Kasumi-1 (cell line): ENCODE measurements around the gene EMID1.

Source experiments
- DNase-seq, 2 experiments: peaks; one replicate each; lab custom pipeline; 2025; lab: John Stamatoyannopoulos, UW

The EMID1 gene

DNA sequence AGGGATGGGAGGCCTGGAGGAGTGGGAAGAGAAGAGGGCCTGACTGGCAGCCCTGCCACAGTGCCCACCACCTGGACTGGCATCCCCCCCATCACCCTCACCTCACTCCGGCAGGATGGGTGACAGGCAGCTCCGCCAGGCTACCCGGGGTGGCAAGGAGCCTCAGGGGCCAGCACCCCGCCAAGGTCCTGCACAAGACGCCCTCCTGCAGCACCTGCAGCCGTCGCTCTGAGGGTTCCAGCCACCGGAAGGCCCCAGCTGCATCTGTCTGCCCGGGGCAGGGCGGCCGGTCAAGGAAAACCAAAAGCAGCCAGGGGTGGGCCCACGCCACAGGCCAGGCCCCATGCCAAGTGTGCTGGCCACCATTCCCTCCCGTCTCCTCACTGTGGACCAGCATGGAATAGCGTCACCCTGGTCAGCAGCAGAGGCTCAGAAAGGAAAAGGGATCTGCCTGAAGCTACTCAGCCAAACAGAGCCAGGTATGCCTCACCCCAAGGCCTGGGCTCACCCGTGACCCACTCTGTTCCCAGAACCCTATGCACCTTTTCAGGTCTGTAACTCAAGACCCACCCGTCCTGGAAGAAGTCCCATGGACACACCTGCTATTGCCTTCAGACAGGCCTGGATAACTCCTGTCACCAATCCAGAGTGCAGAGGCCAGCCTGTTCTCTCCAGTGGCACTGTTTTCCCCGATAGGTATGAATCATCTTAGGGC lies 55.1 kb downstream of the EMID1 start:
- no peak for DNase-seq

DNA sequence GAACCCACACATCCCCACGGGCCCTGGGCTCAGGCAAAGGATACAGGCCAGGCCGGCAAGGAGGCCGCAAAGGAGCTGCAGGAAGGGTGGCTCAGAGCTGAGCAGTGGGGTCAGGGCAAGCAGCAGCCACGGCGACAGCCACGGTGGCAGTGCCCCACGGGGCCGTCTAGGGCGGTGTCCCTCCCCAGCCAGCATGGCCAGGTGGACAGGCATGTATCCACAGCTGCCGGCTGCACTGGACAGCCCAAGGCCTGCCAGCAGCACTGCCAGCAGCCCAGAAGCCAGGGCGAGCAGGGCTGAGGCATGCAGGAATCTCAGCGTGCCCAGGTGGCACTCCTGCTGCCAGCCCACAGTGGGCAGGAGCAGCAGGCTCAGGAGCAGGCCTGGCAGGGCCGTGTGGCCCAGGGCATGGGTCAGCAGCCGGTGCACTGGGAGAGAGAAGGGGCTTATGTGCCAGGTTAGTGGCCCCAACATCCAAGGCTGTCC lies 58.1 kb downstream of the EMID1 start:
- no peak for DNase-seq

DNA sequence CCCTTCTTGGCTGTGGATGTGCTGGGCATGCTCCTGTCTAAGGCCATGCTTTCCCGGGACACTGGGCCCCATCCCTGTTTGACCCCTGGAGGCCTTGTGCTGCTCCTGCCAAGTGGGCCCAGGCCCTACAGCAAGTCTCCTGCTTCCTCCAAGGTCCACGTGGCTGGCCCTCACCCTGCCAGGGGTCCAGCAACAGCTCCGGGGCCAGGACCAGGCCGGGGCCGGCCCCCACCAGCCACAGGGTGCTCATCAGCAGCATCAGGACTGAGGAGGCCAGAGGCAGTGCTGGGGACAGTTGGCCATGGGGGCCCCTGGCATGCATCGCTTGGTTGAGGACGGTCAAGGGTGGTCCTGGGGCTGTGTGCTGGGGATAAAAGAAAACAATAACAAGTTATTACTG lies 59.6 kb downstream of the EMID1 start:
- DNase-seq: no peak

DNA sequence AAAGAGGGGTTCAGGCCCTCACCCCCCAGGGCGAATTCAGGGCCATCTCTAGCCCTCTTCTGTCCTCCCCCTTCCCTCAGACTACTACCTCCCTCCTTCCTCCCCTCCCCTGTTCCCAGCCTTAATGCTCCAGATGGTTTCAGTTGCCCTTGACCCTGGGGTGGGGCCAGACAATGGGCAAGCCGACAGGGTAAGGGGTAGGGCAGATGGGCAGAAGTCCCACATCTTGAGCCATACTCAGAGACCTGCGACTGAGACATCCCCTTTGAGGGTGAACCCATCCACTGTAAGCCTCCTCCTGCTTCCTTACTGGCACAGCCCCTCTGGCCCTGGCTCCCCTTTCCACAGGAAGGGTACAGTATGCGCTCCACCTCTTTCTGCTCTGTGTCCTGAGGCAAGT lies 60.2 kb downstream of the EMID1 start:
- DNase-seq: no peak

DNA sequence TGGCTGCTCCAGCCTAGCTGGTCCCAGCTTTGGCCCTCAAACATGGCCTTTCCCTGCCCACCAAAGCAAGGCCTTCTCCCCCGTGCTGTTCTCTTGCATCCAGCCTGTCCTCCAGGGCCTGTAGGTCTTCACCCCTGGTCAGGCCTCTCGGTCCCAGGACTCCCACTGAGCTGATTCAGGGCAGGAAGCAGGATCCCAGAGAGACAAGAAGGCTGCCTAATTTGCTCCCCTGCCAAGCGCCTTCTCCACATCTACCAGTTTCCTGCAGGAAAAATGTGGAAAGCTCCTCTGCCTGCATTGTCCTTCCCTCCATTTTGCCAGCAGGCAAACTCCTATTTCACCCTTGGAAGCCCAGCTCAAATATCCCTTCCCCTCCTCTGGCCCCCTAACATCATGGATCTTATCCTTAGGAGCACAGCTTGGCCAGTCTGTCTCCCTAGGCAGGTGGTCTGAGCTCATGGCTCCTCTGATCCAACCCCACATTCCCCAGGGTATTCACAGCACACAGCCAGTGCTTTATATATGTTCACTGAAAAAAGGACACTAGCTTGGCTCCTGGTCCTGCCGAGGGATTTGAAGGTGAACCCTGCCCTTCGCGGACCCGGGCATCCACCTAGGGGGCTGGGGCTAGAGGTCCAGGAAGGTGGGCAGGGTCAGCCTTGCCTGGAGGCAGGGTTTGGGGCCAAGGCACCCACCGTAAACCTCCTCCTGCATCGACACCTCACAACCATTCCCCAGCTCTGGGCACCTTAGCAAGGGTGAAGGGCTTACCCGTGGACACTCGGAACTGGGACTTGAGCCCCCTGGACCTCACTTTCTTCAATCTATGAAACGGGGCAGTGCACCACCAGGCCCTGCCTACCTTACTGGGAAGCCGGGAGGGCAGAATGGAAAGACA lies 61.1 kb downstream of the EMID1 start:
- peak in 1 of 2 experiments; percentile 10 for DNase-seq

DNA sequence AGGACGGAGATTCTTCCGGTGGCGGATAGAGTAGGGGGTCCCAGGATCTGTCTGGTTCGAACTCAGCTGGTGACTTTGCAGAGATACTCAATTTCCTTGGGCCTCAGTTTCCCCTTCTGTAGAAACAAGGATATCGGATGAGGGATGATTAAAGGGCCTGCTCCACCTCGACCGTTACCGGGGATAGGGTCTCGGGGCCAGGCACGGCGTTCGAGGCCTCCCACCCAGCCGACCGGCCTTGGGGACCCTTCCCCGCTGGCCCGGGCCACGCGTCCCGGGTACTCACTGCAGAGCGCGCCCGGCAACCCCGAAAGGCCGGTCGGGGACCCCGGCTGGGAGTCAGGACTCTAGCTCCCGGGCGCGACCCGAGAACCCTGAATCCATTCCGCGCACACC lies 61.8 kb downstream of the EMID1 start:
- no peak for DNase-seq

DNA sequence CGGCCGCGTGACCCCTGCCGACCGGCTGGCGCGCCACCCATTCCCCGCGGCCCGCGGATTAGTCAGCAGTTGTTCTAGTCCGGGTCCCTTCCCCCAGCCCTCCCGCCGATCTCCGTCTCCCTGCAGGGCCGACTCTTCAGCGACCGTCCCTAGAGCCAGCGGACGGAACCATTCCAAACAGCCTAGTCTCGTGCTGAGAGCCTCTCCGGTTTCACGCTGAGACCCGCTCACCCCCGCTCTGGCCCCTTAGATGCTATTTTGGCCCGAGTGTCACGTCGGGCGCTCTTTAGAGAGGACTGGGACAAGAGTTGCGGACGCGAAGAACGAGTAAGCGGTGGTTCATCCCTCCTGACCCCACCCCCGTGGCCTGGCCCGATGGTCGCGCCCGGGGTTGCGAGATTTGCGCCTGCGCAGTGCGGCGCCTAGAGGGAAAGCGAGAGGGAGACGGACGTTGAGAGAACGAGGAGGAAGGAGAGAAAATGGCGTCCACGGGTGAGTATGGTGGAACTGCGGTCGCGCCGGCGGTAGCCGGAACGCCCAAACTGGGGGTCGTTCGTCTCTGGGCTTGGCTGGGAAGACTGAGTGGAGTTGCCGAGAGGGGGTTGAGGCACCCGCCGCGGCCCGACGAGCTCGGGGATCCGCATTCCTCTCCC lies 62.3 kb downstream of the EMID1 start, which contains the start of the genes EWSR1 and RHBDD3:
Gene EWSR1 (plus strand): TSS at position 411 of the 653 bp plus-strand sequence. CDS start 69 bp downstream, at position 480.
Gene RHBDD3 (minus strand): TSS at position 124 of the 653 bp plus-strand sequence. CDS start 2,355 bp downstream, outside the sequence.
- peak; percentile 92 to 94 for DNase-seq

DNA sequence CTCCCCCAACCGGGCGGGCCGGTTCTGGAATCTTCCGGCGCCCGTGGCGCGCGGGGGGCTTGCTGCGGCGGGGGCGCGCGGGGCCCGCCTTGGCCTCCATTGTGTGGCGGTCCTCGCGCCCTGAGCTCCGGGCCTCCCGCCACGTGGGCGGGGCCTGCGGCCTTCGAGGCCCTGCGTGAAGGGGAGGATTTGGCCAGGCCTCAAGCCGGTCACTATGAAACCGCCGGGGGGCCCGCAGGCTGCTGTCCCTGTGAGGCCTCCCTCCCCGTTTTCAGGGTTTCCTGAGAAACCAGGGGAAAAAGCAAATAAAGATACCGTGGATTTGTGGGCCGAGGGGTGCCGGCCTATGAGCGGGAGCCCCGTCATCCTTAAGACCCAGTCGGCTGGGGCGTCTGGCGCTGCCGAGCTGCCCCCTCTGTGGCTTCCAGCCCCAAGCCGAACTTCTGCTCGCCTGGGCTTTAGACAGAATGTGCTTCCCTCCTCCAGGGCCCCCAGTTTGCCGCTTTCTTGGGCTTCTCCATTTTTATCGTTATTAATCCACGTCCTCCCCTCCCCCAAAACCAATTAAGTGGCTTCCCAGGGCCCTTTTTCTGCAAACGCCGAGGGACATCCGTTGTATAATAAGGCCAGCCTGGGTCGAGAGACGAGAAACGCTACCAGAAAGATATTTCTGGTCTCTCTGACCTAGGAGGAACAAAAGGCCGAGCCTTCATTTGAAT lies 63.0 kb downstream of the EMID1 start:
- DNase-seq: no peak

DNA sequence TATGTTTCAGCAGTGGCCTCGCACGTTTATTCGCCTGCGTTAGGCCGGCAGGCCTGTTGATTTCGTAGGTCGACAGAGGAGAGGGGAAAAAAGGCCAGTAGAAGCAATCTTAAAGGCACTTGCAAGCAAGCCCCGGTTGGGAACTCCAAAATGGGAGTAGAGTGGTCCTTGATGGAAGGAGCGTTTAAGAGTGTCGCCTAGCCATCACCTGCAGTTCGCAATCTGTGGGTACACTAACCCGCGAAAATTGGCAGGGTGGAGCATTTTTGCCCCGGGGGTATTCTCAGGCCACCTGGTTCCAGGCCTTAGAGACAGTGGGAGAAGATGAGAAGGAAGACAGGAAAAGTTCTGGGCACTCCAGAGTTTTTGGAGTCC lies 63.5 kb downstream of the EMID1 start:
- DNase-seq: no peak

DNA sequence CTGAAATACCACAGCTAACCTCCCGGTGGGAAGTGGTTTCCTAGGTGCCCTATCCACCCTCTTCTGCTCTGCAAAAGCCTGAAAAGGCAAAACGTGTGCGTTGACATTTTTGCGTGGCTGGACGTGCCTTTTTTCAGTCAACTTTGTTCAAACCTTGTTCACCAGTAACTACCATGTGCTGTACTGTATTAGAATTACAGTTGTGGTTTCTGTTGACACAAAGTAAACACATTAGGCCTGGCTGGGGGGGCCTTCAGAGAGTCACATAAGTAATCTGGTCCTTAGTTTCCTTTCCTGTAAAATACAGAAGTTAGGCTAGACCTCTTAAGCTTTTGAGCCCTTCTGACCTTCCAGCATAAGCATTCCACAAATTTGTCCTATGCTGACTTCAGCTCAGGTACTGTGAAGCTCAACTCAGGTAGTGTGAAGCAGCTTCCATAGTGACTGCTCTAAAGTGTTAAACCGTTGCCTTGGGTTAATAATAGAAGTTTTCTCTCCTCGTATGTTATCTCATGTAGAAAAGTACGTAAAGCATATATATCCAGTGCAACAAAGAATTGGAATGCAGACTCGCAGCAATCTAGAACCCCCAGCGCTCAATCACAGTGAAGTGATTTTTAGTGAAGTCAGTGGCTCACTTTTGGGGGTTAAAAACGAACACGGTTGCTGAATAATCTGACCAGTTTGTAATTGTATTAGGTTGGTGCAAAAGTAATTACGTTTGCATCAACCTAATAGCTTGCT lies 64.2 kb downstream of the EMID1 start:
- peak in 1 of 2 experiments; percentile 25 for DNase-seq

DNA sequence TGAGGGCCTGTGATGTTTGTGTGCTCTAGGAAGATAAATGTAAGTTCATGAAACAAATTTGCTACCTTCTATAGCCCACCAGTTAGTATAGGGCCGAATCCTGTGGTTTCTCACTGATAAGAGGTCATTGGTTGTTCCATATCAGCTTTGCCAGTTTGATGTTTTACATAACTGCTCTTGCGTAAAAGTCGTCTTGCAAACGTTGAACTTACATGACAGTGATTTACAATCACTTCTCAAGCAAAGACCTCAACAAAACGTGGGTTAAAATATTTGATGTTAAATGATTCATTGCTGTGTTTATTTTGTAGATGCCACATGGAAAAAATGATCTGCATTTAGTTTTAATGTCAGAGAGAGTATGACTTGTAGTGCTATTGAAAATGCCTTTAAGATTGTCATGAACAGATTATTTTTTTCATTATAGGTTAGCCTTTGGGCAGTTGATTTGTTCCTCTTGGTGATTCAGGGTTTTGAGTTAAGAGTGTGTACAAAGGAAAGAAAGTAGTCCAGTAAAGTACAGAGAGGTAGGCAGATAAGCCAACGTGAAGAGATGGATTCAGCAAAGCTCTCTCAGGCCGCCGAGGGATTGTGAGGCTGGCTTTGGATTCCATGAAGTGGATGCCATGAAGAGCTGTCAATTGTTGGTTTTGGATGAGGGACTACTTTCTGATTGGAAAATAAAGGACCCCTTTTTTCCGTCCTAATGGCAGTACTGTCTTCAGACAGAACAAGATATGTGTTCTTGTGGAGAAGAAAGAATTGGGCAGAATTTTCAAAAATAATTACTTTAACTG lies 65.0 kb downstream of the EMID1 start:
- DNase-seq: no peak

DNA sequence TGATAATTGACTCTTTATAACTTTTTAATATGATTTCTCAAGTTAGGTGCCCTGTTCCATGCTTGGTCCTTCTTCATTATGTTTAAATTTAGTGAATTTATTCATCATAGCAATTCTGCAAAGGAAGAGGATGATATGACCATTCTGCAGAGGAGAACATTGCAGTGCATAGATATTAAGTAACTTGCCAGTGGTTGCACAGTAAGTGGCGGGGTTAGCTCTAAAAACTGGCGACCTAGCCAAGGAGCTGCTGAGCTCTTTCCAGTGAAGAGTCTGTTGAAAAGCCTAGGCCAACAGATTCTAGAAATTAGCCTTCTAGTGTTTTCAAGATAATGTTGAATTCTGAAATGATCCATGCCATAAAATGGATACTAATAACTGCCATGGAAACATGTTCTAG lies 66.9 kb downstream of the EMID1 start:
- no peak for DNase-seq

DNA sequence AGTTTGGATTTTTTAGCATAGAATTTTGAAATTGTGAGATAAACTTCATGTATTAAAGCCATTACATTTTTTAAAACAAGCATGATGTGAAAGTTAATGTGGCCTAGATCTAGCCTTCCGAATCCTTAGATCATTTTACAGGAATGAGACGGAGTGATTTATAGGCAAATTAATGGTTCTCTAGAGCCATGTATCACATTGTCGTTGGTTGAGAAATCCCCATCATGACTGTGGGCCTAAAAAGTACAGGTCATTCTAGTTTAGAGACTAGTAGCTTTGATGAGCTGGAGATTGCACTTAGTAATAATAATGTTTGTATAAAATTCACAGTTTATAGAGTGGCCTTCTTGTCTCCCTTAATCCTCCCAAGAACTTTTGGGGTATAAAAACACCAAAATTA lies 69.5 kb downstream of the EMID1 start:
- DNase-seq: no peak

DNA sequence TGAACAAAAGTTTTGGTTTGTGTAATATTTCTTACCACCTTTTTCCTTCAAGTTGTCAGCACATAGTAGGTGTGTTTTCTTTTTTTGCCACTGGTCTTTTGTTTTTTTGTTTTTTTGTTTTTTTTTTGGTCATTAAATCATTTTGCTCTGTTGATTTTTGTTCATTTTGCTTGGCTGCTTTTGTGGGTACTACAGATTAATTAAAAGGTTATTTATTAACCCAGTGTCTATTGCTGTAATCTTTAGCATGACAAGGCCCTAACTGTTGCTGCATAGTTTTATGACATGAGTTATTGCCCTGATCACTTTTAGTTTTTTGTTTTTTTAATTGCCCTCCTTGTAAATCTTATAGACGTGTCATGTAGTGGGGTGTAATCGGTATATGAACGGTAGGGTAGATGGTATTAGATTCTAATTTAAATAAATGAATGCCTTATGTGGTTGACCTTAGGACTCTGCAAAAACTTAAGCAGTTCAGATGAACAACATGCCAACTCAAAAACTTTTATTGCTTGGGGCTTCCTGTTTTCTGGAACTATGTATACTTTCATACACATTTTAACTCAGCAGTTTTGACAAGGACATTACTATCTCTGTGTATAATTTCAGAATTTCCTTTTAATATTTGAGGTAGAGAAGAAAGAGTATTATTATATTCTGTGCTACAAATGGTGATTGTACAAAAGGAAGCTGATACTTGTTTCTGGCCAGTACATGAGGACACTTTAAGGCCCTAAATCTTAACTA lies 70.3 kb downstream of the EMID1 start:
- no peak for DNase-seq

DNA sequence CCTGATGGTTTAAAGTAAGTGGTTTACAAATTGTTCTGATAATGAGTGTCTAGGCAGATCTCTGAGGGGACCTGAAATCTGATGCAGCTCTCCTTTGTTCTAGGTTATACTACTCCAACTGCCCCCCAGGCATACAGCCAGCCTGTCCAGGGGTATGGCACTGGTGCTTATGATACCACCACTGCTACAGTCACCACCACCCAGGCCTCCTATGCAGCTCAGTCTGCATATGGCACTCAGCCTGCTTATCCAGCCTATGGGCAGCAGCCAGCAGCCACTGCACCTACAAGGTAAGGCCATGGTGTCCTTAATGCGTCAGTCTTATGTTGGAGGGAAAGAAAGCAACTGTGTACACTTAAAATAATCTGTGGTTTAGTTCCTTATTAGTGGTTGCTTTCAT lies 72.2 kb downstream of the EMID1 start:
- DNase-seq: no peak

DNA sequence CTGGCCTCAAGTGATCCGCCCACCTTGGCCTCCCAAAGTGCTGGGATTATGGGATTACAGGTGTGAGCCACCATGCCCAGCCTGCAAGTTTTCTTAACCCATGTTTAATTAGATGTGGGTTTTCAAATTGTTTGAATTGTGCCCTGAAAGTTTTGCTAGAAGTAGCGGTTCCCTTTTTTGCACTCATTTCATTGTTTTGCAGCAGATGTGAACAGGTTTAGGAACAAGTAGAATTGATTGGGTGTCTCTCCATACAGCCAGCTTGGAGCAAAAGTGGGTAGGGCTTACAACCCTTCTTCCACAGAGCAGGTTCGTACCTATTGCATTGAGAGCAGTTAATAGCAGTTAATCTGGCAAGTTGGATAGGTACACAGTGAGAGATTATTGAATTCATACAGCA lies 78.5 kb downstream of the EMID1 start:
- DNase-seq: no peak

DNA sequence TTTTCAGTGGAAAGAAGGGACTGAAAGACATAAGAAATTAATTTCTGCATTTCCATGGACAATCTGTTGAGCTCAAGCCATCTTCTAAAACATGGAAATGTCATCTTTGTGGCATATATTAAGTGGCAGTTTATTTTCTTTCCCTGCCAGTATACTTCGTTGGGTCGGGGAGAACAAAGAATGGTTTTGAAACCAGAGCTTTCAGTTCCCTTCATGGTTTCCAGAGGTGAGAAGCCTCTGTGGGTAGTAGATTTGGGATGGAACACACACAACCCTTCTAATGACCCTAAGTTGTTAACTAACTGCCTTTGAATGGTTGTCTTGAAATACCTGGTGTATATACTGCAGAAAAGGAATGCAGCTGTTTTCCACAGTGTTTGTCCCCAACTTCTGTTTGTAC lies 83.1 kb downstream of the EMID1 start:
- DNase-seq: no peak

DNA sequence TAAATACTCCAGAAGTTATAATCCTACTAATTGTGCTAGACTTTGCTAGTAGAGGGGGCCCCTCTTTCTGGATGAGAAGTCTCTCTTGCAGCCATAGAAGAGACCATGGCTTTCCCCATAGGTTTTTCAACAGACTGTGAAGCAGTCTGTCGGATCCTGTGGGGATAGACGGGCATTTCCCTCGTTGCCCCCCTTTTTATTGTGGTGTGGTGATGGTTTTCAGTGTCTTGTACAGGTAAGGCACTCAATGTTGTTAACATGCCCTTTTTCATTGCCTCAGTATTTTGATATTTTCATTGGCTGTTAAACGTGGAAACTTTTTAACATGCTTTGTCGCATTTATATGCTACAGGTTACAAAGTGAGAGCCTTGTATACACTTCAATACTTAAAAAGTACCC lies 84.4 kb downstream of the EMID1 start:
- no peak for DNase-seq

DNA sequence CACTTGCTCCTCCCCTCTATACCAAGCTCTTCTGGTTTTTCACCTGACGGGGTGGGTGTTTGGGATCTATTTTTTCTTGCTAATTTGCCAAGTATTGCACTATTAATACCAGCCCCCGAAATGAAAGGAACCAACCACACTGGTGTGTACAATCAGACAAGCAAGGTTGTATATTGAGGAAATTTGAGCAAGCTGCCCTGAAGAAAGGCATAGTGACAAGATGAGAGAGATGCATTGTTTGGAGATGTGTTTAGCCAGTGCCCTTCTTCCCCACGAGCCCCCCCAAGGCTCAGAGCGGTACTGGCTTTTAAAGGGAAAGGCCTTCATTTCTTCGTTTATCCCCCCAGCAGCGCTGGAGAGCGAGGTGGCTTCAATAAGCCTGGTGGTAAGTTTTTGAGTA lies 85.5 kb downstream of the EMID1 start:
- DNase-seq: peak in 1 of 2 experiments; percentile 19

DNA sequence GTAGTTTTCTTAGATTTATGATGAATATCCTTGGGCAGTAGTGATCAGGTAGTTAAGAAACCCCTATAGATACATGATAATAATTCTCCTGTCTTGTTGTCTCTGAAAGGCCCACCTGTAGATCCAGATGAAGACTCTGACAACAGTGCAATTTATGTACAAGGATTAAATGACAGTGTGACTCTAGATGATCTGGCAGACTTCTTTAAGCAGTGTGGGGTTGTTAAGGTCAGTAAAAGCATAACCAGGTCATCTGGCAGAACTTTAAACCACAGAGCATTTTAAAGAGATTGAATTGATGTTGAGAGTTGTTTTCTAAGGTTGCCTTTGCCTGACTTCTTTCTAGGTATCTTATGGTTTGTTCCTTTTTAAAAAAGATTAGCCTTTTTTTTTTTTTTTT lies 86.7 kb downstream of the EMID1 start:
- no peak for DNase-seq
